SU-DHL-6 (cell line): ENCODE measurements around the gene SVIL.

Experiments
- H2AFZ ChIP-seq: fragments of 200-600 bp; sonication (generic); 2 replicates; pipeline ENCODE4 v1.6.1; 2014; ENCODE audit warnings: low read depth, mild to moderate bottlenecking, moderate library complexity, mixed read lengths, antibody characterized with exemption, low read length; ENCODE audit not compliant: severe bottlenecking
- H3F3A ChIP-seq: fragments of 200-600 bp; shearing (Covaris generic); 2 replicates; pipeline ENCODE4 v1.6.0; 2016; ENCODE audit warnings: antibody characterized with exemption, mild to moderate bottlenecking; ENCODE audit not compliant: insufficient read depth
- H3K27ac ChIP-seq: fragments of 200-600 bp; sonication (generic); 2 replicates; pipeline ENCODE4 v1.5.1; 2016; ENCODE audit warnings: low read depth, mild to moderate bottlenecking, low read length, moderate library complexity, mixed read lengths
- H3K27me3 ChIP-seq: fragments of 200-600 bp; sonication (generic), shearing (Covaris generic); 2 replicates; pipeline ENCODE4 v1.6.0; 2014; ENCODE audit warnings: mild to moderate bottlenecking, low read length
- H3K36me3 ChIP-seq: fragments of 200-600 bp; sonication (generic); 2 replicates; pipeline ENCODE4 v1.6.1; 2014; ENCODE audit warnings: mild to moderate bottlenecking, low read length, mixed read lengths
- H3K4me2 ChIP-seq: fragments of 300-600, 200-600 bp; shearing (Covaris generic), sonication (generic); 2 replicates; pipeline ENCODE4 v1.6.0; 2014; ENCODE audit warnings: low read length, low read depth, mild to moderate bottlenecking; ENCODE audit not compliant: poor library complexity, severe bottlenecking
- H3K4me3 ChIP-seq: fragments of 200-600 bp; sonication (generic); 2 replicates; pipeline ENCODE4 v1.5.1; 2014; ENCODE audit warnings: antibody characterized with exemption, low read length, mild to moderate bottlenecking, mixed read lengths; ENCODE audit not compliant: insufficient read depth, poor library complexity, severe bottlenecking
- H3K79me2 ChIP-seq: fragments of 200-600 bp; sonication (generic); 2 replicates; pipeline ENCODE4 v1.6.1; 2014; ENCODE audit warnings: mild to moderate bottlenecking, low read length, moderate library complexity; ENCODE audit not compliant: insufficient read depth
- H3K9ac ChIP-seq: fragments of 200-600 bp; sonication (generic); 2 replicates; pipeline ENCODE4 v1.7.0; 2014; ENCODE audit warnings: mild to moderate bottlenecking, low read length
- H3K9me2 ChIP-seq: fragments of 200-600 bp; sonication (generic); replicated peaks from 2 replicates; pipeline ENCODE4 v1.6.1; 2014; ENCODE audit warnings: low read length; ENCODE audit not compliant: insufficient read depth
- H3K9me3 ChIP-seq: fragments of 200-600 bp; sonication (generic); 2 replicates; pipeline ENCODE4 v1.6.1; 2014; ENCODE audit warnings: low read length, mixed read lengths; ENCODE audit not compliant: insufficient read depth
- H4K20me1 ChIP-seq: fragments of 200-600 bp; sonication (generic); 2 replicates; pipeline ENCODE4 v1.6.1; 2014; ENCODE audit warnings: low read depth, mild to moderate bottlenecking, antibody characterized with exemption, low read length, moderate library complexity, mixed read lengths
- CTCF ChIP-seq: fragments of 200-600 bp; sonication (generic); IDR thresholded peaks from one replicate; pipeline ENCODE4 v1.5.1; 2017; ENCODE audit warnings: antibody characterized with exemption, mild to moderate bottlenecking, low read length, moderate library complexity; ENCODE audit not compliant: insufficient read depth, poor library complexity, severe bottlenecking
- EZH2phosphoT487 ChIP-seq: fragments of 200-600 bp; sonication (generic), shearing (Covaris generic); conservative IDR thresholded peaks from 2 replicates; pipeline ENCODE4 v1.6.1; 2018; ENCODE audit warnings: mild to moderate bottlenecking, antibody characterized with exemption, low read length, moderate library complexity, mixed read lengths

Gene SVIL

GRCh38 chr10:29643771-29644501 lies 9.2 kb upstream of the SVIL start:
- Histone ChIP-seq H4K20me1 (no peaks in the 10 kb centered on the region), H2AFZ (no peak overlapping the region), H3K27ac (no peak overlapping the region), H3K79me2 (no peaks in the 10 kb centered on the region), H3K4me3 (no peak overlapping the region), H3F3A (no peaks in the 10 kb centered on the region), H3K27me3 (no peaks in the 10 kb centered on the region), H3K9ac (no peak overlapping the region), H3K9me3 (no peaks in the 10 kb centered on the region), H3K36me3 (no peaks in the 10 kb centered on the region), H3K4me2 (no peak overlapping the region), H3K9me2 (no peaks in the 10 kb centered on the region)
- no peak for TF ChIP-seq CTCF
- TF ChIP-seq EZH2phosphoT487 = no peak

DNA sequence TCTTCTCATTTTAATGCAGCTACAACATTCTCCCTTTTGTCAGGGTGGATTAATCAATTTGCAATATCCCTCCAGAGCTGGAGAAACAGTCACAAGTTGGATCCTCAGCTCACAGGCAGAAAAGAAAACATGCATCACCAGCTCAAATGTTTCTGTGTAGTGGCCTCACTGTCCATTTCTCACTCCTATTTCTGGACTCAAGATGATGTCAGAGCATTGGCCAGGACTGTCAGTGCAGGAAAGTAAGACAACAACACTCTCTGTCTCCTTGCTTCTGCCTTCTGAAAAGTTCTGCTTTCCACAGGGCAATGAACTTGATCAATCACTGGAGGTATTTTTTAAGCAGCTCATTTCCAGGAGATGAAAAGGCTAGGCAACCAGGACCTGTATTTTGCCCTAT lies 8.2 kb upstream of the SVIL start:
- no peaks in the 10 kb centered on the region for H3K9me2 ChIP-seq
- no peak overlapping the region for H3K27ac ChIP-seq
- H3K4me2 ChIP-seq = no peak overlapping the region
- TF ChIP-seq EZH2phosphoT487 (no peak), CTCF (no peak)
- no peaks in the 10 kb centered on the region for H3K36me3 ChIP-seq
- H3K9me3 ChIP-seq = no peaks in the 10 kb centered on the region
- H3K4me3 ChIP-seq = no peak overlapping the region
- H2AFZ ChIP-seq = no peak overlapping the region
- H3K27me3 ChIP-seq = no peaks in the 10 kb centered on the region
- H3F3A ChIP-seq = no peaks in the 10 kb centered on the region
- no peaks in the 10 kb centered on the region for H4K20me1 ChIP-seq
- H3K79me2 ChIP-seq = no peaks in the 10 kb centered on the region
- no peak overlapping the region for H3K9ac ChIP-seq

- no peak overlapping the region for H3K4me2 ChIP-seq
- no peaks in the 10 kb centered on the region for H3K36me3 ChIP-seq
- H2AFZ ChIP-seq = no peak overlapping the region
- TF ChIP-seq CTCF (no peak), EZH2phosphoT487 (no peak)
- H3K9me3 ChIP-seq = no peaks in the 10 kb centered on the region
- no peak overlapping the region for H3K27ac ChIP-seq
- H3K79me2 ChIP-seq = no peaks in the 10 kb centered on the region
- no peak overlapping the region for H3K4me3 ChIP-seq
- no peaks in the 10 kb centered on the region for H3F3A ChIP-seq
- H3K27me3 ChIP-seq = no peaks in the 10 kb centered on the region
- H3K9me2 ChIP-seq = no peaks in the 10 kb centered on the region
- H3K9ac ChIP-seq = no peak overlapping the region
- H4K20me1 ChIP-seq = no peaks in the 10 kb centered on the region
These were observed 2.8 kb upstream of the SVIL start for GRCh38 chr10:29637537-29637936.
